ENCODE data around the gene NR6A1. TPM values are rescaled to one million over a fixed set of nuclear protein-coding genes. Genes with fewer than 3 reads are reported as not detected.

Gene NR6A1
- total RNA-seq, 1 experiment from 2014 or later: 32.1 TPM

DNA sequence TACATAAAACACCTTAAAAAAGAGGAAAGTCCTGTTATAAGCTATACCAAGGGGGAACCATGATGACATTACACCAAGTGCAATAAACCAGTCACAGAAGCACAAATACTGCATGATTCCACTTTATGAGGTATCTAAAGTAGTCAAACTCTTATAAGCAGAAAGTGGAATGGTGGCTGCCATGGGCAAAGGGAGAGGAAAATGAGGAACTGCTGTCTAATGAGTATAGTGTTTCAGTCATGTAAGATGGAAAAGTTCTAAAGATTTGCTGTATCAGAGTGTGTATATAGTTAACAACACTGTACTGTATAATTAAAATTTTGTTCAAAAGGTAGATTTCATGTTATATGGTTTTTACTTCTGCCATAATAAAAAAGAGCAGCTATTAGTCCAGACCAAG is 229.3 kb downstream of the NR6A1 start:
- in situ Hi-C loops (cut with HindIII; ENCODE audit: low sequenced_read_pairs): no loop called here

DNA sequence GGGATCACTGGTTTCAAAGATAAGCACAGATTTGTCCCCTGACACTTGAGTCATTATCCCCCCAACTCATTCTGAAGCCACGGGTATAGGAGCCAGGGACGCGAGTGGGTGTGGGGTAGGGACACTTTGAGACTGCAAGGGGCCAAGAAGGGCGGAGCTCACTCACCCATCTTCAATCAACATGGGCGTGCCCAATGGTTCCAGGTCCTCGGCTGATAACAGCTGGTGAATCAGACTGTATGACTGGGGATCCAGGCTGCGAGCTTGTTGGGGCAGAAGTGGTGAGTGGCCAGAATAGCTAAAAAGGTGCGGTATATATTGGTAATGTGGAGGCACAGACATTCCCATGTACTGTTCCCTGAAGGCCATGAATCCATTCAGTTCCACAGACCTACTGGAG is 233.2 kb downstream of the NR6A1 start:
- in situ Hi-C loops (cut with HindIII; ENCODE audit: low sequenced_read_pairs): loop anchor here (5.0 kb wide), 1 partner anchor 56 kb away; no protein-coding TSS in a partner anchor
- no peak for DNase-seq (ENCODE audit: low spot score)

More for the DNA sequence above, 229.3 kb downstream of the NR6A1 start:
- no peak for DNase-seq (ENCODE audit: low spot score)

GRCh38 chr9:124535846-124536245 is 235.3 kb downstream of the NR6A1 start:
- no peak for DNase-seq (ENCODE audit: low spot score)
- in situ Hi-C loops (cut with HindIII; ENCODE audit: low sequenced_read_pairs): loop anchor here (5.0 kb wide), 1 partner anchor 54 kb away; no protein-coding TSS in a partner anchor

GRCh38 chr9:124532897-124533296 is 238.2 kb downstream of the NR6A1 start:
- in situ Hi-C loops (cut with HindIII; ENCODE audit: low sequenced_read_pairs): no loop called here
- no peak for DNase-seq (ENCODE audit: low spot score)

GRCh38 chr9:124531115-124531514 is 240.0 kb downstream of the NR6A1 start:
- no peak for DNase-seq (ENCODE audit: low spot score)
- in situ Hi-C loops (cut with HindIII; ENCODE audit: low sequenced_read_pairs): no loop called here

DNA sequence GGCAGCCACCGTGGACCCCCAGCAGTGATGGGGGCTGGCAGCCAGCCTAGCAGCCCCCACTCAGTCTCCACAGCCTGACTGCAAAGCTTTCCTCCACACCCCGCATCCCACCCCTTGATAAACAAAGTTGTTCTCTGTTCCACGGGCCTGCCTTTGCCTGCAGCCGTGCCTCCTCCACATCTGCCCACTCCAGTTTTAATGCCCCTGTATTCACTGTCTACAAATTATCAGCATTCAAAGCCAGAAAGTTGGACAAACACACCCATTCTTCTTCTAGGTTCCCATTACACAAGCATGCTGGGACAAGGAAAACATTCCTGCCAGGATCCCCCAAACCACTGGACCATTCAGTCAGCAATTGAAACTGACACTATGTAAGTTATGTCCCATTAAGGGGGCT is 240.9 kb downstream of the NR6A1 start:
- in situ Hi-C loops (cut with HindIII; ENCODE audit: low sequenced_read_pairs): no loop called here
- no peak for DNase-seq (ENCODE audit: low spot score)

DNA sequence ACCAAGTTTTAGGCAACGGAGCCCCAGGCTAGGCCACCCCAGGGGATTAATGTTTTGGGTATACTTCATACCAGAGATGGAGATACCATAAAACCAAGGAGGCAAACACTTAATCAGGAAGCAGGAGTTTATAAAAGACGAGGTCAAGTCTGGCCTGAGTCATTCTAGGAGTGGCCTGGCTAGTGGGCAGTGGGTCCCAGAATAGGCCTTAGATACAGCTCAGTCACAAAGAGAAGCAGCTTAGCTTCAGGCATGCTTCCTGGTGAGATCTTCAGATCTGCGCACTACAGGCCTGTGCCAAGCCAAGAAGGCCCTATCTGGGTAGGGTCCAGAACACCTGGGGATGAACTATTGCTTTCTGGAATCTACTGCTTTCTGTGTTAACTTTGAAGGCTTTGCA is 243.3 kb downstream of the NR6A1 start:
- in situ Hi-C loops (cut with HindIII; ENCODE audit: low sequenced_read_pairs): no loop called here
- no peak for DNase-seq (ENCODE audit: low spot score)

- in situ Hi-C loops (cut with HindIII; ENCODE audit: low sequenced_read_pairs): no loop called here
- DNase-seq (ENCODE audit: low spot score): no peak
These were observed 244.9 kb downstream of the NR6A1 start for GRCh38 chr9:124526174-124526573.

- DNase-seq (ENCODE audit: low spot score): no peak
These were observed 248.7 kb downstream of the NR6A1 start for GRCh38 chr9:124522121-124523098.

GRCh38 chr9:124521142-124521541 is 250.0 kb downstream of the NR6A1 start:
- no peak for DNase-seq (ENCODE audit: low spot score)
- in situ Hi-C loops (cut with HindIII; ENCODE audit: low sequenced_read_pairs): no loop called here

More at GRCh38 chr9:124522121-124523098, 248.7 kb downstream of the NR6A1 start:
- in situ Hi-C loops (cut with HindIII; ENCODE audit: low sequenced_read_pairs): no loop called here

DNA sequence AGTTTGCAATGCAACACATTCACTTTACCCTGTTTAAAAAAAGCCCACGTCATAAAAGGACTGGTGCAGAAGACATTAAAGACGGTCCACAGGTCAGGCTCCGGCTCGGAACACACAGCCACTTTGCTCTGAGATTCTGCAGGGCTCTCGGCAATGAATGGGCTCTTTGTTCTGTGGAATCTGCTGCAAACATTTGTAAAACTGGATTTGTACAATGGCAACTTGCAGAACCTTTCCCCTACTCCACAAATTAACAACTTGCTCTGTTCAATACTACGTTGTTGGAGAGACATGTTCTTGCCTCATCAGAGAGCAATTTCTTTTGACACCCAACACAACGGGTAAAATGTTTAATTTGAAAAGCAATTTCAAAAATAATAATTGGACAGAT is 250.9 kb downstream of the NR6A1 start:
- in situ Hi-C loops (cut with HindIII; ENCODE audit: low sequenced_read_pairs): no loop called here
- DNase-seq (ENCODE audit: low spot score): no peak

DNA sequence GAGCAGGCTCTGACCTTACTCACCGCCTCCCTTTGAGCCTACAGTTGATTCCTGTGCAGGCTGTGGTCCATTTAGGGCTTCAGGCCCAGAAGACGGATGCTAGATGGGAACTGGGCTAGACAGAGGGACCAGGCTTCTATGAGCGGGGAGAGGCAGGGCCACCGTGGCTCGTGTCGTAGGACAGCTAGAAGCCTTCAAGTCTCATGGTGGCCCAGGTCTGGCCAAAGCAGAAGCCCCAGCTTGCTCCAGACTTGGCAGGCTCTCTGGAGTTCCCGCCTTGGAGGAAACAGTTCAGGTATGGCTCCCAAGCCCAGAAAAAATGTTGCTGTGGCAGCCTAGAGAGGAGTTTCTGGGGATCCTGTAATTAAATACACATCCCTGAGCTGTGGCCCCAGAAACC is 253.0 kb downstream of the NR6A1 start:
- DNase-seq (ENCODE audit: low spot score): no peak
- in situ Hi-C loops (cut with HindIII; ENCODE audit: low sequenced_read_pairs): no loop called here

GRCh38 chr9:124517600-124517999 is 253.5 kb downstream of the NR6A1 start:
- in situ Hi-C loops (cut with HindIII; ENCODE audit: low sequenced_read_pairs): no loop called here
- DNase-seq (ENCODE audit: low spot score): no peak

- no peak for DNase-seq (ENCODE audit: low spot score)
- in situ Hi-C loops (cut with HindIII; ENCODE audit: low sequenced_read_pairs): no loop called here
These were observed 256.2 kb downstream of the NR6A1 start for GRCh38 chr9:124514874-124515273.

DNA sequence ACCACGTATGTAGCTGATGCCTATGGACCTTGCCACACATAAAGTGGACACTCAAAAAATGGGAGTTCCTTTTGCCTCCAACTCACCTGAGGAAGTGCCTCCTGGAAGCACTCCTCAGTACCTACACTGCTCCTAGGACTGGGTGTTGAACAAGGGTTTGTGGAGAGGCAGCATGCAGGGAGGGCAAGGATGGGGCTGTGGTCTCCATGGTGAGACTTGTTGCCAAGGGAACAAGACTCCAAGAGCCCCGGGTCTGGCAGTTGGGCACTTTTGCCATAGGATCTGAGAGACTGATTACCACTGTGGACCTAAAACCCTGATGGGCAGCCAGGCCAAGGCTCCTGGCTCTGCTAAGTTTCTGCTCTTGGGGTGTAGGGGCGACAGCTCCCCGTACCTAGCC is 257.0 kb downstream of the NR6A1 start:
- no peak for DNase-seq (ENCODE audit: low spot score)
- in situ Hi-C loops (cut with HindIII; ENCODE audit: low sequenced_read_pairs): no loop called here

- in situ Hi-C loops (cut with HindIII; ENCODE audit: low sequenced_read_pairs): no loop called here
- no peak for DNase-seq (ENCODE audit: low spot score)
These were observed 257.6 kb downstream of the NR6A1 start for GRCh38 chr9:124513376-124513994.

- no peak for DNase-seq (ENCODE audit: low spot score)
- in situ Hi-C loops (cut with HindIII; ENCODE audit: low sequenced_read_pairs): no loop called here
These were observed 258.3 kb downstream of the NR6A1 start for GRCh38 chr9:124512806-124513204.

DNA sequence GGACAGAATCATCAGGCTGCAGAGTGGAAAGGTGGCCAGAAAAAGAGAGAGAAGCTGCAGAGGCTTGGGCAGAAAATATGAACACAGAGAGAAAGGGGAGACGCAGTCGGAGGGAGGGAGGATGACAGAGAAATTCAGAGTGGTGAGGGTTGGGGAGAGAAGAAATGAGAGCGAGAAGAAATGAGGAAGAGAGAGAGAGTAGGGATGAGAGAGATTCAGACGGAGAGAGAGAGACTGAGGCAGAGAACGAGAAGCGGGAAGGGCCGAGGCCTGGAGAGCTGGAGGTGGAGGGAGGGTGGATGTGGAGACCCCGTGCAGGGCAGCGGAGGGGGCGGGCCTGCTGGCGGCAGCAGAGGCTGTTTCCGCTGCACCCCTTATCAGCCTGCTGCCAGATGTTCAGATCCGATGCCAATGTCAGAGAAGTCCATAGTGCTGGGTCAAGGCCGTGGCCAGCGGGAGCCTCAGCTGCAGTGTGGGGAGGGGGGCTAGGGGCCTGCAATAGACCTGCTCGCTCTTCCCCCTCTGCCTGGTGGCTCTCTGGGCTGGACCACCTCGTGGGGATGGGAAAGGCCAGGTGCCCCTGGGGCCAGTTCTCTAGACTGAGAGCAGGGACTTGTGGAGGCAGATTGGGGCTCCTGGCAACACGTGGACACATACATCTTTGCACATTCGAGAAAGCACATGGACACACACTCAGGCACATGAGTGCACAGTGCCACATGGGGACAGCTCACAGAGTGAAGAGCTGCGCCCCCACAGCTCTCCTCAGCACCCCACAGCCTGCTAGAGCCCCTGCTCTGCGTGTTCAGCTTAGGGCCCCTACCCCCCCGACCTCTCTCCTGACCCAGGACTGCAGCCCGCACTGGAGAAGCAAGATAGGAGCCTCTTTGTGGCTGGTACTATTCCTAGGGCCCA is 259.0 kb downstream of the NR6A1 start:
- no peak for DNase-seq (ENCODE audit: low spot score)
- in situ Hi-C loops (cut with HindIII; ENCODE audit: low sequenced_read_pairs): no loop called here

DNA sequence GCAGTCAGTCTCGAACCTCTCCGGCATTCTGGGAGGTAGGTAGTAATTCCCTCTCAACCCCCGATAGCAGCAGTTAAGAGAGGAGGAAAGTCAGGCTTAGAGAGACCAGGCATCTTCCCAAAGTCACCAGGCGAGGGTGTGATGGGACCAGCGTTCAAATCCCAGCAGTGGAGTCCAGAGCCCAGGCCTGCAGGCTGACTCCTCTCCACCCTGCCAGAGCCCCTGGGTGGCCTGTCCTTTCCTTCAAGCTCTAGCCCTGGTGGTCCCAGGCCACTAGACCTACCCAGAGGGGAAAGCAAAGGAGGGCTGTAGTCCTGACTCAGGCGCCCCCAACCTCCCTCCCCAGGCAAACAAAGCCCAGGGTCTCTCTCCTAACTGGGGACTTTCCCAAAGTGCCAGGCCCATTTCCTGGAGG is 259.7 kb downstream of the NR6A1 start:
- no peak for DNase-seq (ENCODE audit: low spot score)
- in situ Hi-C loops (cut with HindIII; ENCODE audit: low sequenced_read_pairs): no loop called here

All from G401 (cell line).